ENCODE data around the gene CHST14.

CHST14 gene

GRCh38 chr15:40461958-40462357 is 8.8 kb upstream of the CHST14 start:
- TF ChIP-seq, protein P1, sequence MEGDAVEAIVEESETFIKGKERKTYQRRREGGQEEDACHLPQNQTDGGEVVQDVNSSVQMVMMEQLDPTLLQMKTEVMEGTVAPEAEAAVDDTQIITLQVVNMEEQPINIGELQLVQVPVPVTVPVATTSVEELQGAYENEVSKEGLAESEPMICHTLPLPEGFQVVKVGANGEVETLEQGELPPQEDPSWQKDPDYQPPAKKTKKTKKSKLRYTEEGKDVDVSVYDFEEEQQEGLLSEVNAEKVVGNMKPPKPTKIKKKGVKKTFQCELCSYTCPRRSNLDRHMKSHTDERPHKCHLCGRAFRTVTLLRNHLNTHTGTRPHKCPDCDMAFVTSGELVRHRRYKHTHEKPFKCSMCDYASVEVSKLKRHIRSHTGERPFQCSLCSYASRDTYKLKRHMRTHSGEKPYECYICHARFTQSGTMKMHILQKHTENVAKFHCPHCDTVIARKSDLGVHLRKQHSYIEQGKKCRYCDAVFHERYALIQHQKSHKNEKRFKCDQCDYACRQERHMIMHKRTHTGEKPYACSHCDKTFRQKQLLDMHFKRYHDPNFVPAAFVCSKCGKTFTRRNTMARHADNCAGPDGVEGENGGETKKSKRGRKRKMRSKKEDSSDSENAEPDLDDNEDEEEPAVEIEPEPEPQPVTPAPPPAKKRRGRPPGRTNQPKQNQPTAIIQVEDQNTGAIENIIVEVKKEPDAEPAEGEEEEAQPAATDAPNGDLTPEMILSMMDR (IDR thresholded peaks at IDR 0.05) = no peak

- TF ChIP-seq, protein P1 (IDR thresholded peaks at IDR 0.05) = no peak
Observed at GRCh38 chr15:40463279-40463678, 7.5 kb upstream of the CHST14 start.

DNA sequence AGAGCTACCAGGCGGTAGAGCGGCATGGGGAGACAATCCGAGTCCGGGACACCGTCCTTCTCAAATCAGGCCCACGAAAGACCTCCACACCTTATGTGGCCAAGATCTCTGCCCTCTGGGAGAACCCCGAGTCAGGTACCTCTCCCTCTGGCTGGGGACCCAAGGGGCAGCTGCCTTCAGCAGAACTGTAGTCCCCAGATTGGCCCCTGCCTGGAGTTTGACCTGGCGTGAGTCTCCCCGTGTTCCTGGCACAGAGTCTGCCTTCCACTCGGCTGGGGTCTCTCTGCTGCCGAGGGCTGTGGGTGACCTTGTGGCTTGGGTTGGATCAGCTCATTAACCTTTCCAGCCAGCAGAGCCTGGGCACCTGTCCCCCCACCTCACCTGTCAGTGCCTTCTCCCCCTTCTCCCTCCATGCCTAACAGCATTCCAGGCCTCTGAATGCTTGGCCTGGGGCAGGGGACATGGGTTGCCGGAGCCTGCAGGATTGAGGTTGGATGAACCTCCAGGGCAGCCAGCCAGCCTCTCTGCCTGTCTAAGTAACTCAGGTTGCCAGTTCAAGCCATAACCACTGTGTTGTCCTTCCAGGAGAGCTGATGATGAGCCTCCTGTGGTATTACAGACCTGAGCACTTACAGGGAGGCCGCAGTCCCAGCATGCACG is 6.8 kb upstream of the CHST14 start:
- TF ChIP-seq, protein P1 (IDR thresholded peaks at IDR 0.05) = no peak

DNA sequence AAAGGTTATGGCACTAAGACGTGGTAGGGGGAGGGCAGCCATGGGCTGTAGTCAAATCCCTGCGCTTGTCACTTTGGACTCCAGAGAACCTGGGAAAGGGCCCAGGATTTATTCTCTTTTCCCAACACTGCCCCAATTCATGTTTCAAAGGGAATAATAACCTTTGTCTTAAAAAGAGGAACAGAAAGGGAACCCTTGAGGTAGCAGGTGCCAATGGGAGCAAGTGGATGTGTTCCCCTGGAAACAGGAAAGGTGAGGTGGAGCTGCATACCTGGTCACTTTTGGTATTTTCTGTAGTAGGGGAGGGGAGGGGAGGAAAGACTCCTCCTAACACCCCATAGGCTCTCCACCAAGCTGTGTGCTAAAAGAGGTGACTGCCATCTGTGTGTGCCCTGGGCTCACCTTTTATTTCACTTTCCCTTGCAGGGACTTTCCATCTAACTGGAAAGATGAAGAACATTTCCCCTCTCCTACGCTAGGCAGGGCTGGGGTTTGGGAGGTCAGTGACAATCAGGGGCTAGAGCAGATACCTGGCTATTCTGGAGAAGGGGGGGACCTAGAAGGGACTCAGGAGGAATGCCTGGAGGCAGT is 6.1 kb upstream of the CHST14 start:
- TF ChIP-seq, protein P1 (IDR thresholded peaks at IDR 0.05) = no peak

GRCh38 chr15:40465939-40466338 is 4.8 kb upstream of the CHST14 start:
- TF ChIP-seq, protein P1 (IDR thresholded peaks at IDR 0.05) = no peak

- TF ChIP-seq, protein P1 (IDR thresholded peaks at IDR 0.05) = no peak
Observed at GRCh38 chr15:40466426-40467260, 4.1 kb upstream of the CHST14 start.

GRCh38 chr15:40467261-40467615 is 3.5 kb upstream of the CHST14 start:
- TF ChIP-seq, protein P1 (IDR thresholded peaks at IDR 0.05) = no peak
